IPS-15b (cell line): ENCODE data around the gene REEP6.
A peak's percentile ranks its signal among the peaks of the same experiment; 100 is the strongest.

Experiments used
- H3K27me3 ChIP-seq: one replicate; pipeline ENCODE4 v1.6.1; 2013; ENCODE audit warnings: low read length; ENCODE audit not compliant: control insufficient read depth, insufficient read depth
- H3K36me3 ChIP-seq: one replicate; pipeline ENCODE4 v1.6.1; 2013; ENCODE audit warnings: low read length; ENCODE audit not compliant: control insufficient read depth, insufficient read depth
- H3K4me1 ChIP-seq: one replicate; pipeline ENCODE4 v1.6.1; 2013; ENCODE audit warnings: mild to moderate bottlenecking, low read length; ENCODE audit not compliant: control insufficient read depth, insufficient read depth
- H3K4me3 ChIP-seq: one replicate; pipeline ENCODE4 v1.5.1; 2013; ENCODE audit warnings: low read depth, low read length
- H3K9ac ChIP-seq: one replicate; pipeline ENCODE4 v1.6.1; 2013; ENCODE audit warnings: low read depth, mild to moderate bottlenecking, low read length
- H3K9me3 ChIP-seq: one replicate; pipeline ENCODE4 v1.6.1; 2013; ENCODE audit warnings: mild to moderate bottlenecking, low read length; ENCODE audit not compliant: control insufficient read depth, insufficient read depth

Gene REEP6

DNA sequence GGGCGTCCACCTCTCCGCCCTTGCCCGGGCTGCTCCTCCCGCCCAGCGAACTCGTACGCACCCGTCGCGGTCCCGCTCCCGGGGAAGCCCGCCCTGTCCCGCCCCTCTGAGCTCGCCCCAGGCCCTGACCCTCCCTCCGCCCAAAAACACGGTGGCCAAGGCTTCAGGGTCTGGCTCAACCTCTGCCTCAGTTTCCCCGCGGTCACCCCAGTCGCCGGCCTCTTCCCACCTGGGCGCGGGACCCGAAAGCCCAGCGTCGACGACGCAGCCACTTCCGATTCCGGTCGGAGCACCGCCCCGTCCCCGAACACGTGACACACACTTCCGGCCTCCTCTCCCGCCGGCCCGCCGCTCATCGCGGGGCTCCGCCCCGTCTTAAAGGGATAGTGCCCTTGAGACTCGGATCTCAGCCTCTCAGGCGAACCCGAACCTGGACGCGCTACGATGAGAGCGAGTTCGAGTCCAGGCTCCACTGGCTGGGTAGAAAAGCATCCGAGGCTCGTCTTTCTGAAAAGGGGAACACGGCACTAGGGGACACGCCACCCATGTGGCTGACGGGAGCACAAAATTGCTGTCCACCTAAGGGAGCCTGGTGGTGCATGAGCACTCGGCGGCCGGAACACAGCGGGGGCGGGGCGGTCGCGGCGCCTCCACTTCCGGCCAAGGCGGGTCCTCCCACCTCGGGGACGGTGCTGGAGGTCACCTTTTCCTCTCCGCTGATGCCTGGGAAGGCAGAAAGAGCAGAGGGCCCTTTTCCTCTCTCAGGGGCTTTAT, 11.9 kb upstream of the REEP6 start, which contains the start of gene C19orf25:
Gene C19orf25 (minus strand): TSS at position 282 of the 774 bp plus-strand sequence. CDS start 312 bp downstream, outside the sequence.
- no peaks in the 10 kb centered on the region for H3K9me3 ChIP-seq
- H3K4me1 ChIP-seq = no peaks in the 10 kb centered on the region
- H3K27me3 ChIP-seq = no peaks in the 10 kb centered on the region
- peak within 1 kb of the TSS; percentile 87 for H3K9ac ChIP-seq
- H3K4me3 ChIP-seq = peak within 1 kb of the TSS; percentile 96
- peaks cover 8% of the 10 kb centered on the region for H3K36me3 ChIP-seq

DNA sequence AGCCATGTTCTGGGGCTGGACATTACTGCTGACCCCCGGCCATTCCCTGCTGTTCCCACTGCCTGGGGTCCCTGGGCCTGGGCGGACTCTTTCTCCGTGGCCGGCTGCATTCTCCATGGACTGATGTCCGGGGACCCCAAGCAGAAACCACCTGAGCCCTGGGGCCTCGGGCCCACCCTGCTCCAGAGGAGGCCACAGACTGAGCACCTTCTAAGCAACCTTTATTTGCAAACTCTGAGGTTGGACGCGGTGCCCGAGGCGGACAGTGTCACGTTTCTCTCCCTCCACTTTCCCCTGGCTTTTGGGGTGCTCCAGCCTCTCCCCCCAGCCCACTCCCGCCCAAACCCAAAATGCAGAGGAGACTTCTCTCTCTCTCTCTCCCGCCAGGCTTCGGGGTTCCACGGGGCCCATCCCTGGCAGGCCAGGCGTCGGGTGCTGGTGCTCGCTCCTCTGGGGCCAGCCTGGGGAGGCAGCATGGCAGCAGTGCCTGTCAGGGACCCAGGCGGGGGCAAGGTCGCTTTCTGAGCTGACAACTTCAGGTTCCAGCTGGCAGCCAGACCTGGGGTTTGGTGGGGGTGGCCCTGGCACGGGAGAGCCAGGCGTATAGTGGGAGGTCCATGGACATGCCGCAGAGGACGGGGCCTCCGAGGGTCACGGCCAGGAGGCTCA, 9.6 kb upstream of the REEP6 start:
- Histone ChIP-seq H3K9ac (no peak overlapping the region), H3K9me3 (no peaks in the 10 kb centered on the region), H3K4me3 (no peak overlapping the region), H3K36me3 (peaks cover 3% of the 10 kb centered on the region), H3K4me1 (no peaks in the 10 kb centered on the region), H3K27me3 (no peaks in the 10 kb centered on the region)

DNA sequence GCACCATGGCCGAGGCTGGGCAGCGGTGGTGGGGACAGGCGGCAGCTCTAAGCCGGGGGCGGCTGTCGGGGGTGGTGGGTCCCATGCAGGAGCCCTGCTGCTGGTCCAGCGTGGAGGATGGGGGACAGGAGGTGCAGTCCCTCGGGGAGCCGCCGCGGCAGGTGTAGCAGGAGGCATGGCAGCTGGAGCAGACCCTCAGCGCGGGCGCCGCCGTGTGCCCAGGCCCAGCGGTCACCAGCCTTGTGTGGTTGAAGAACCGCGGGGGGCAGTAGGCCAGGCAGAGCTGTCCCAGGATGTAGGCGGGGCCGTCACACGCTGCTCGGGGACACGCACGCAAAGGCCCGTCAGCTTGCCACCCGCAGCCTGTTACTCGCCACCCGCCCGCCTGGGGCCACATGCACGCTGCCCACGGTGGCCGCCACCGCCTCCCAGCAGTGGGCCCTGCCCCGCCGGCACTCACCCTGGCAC, 9.1 kb upstream of the REEP6 start:
- no peaks in the 10 kb centered on the region for H3K4me1 ChIP-seq
- no peaks in the 10 kb centered on the region for H3K9me3 ChIP-seq
- no peaks in the 10 kb centered on the region for H3K27me3 ChIP-seq
- no peak overlapping the region for H3K9ac ChIP-seq
- H3K4me3 ChIP-seq = no peak overlapping the region
- peaks cover 3% of the 10 kb centered on the region for H3K36me3 ChIP-seq

DNA sequence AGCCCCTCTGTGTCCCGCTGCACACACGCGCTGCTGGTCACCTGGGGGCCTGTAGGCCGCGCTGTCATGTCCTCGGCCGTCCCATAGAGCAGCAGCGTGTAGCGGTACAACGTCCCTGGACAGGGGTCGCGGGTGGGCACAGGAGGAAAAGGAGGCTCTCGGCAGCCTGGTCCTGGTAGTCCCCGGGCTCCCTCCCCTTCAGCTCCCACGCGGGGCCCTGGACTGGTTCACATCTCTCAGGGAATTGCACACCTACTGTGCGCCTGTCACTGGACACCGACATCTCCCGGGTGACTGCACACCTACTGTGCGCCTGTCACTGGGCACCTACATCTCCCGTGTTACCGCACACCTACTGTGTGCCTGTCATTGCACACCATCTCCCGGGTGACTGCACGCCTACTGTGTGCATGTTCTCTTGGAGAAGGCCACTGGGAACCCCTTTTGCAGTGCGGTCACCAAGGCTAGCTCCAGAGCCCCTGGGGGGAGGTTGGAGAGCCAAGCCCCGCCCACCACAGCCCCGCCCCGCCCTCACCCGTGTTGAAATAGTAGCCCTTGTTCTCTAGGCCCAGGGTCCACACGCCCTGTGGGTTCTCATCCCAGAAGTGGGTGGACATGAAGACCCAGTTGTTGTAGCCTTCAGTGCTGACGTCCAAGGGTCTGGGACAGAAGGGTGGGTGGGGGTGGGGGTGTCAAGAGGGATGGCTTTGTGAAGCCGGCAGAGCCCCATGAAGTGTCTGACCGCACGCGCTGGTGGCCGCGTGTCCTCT, 8.4 kb upstream of the REEP6 start:
- Histone ChIP-seq H3K4me3 (no peak overlapping the region), H3K4me1 (no peaks in the 10 kb centered on the region), H3K9me3 (no peaks in the 10 kb centered on the region), H3K27me3 (no peaks in the 10 kb centered on the region), H3K9ac (no peak overlapping the region), H3K36me3 (peaks cover 3% of the 10 kb centered on the region)

DNA sequence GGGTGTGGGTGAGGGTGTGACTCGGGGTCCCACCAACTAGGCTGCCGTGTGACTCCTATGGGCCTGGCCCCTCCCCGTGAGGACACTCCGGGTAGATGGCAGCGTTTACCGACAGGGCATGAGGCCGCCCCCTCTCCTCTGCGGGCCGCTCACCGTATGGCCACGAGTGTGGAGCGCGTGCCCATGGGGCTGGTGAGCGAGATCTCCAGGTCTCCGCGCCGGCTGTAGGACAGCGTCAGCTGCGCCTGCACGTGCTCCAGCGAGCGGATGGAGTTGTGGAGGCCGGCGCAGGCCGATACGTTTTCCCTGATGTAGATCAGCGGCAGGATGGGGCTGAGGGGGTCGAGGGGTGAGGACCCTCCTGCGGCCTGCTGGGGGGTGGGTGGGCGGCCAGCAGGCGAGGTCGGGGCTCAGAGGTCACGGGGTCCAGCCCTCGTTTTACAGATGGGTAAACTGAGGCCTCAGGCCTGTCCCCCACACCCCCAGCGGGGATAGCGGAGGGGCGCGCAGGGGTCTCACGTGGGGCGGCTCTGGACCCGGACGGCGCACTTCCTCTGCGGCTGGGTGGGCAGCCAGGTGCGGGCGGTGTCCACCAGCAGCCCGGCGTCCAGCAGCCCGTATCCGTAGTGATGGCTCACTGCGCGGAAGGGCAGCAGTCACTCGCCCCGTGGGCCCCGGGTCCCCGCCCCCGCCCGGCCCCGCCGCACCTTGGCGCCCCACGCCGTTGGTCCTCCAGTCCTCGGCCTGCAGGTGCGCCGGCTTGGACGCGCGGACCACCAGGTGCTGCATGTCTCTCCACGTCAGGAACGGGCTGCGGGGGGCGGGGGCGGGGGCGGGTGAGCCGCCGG, 7.6 kb upstream of the REEP6 start:
- Histone ChIP-seq H3K4me1 (no peaks in the 10 kb centered on the region), H3K4me3 (no peak overlapping the region), H3K27me3 (no peaks in the 10 kb centered on the region), H3K36me3 (peaks cover 3% of the 10 kb centered on the region), H3K9me3 (no peaks in the 10 kb centered on the region), H3K9ac (no peak overlapping the region)

DNA sequence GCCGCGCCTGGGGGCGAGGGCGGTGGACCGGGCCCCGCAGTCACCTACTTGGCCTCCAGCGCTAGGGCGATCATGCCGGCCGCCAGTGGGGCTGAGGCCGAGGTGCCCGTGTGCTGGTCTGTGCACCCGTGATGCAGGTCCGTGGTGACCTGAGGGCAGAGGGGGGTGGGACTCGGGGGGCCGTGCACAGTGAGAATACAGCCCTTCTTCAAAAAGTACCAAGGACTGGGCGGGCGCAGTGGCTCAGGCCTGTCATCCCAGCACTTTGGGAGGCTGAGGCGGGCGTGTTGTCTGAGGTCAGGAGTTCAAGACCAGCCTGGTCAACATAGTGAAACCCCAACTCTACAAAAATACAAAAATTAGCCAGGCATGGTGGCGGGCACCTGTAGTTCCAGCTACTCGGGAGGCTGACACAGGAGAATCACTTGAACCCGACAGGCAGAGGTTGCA, 7.0 kb upstream of the REEP6 start:
- Histone ChIP-seq H3K4me1 (no peaks in the 10 kb centered on the region), H3K9me3 (no peaks in the 10 kb centered on the region), H3K9ac (no peak overlapping the region), H3K36me3 (peaks cover 3% of the 10 kb centered on the region), H3K4me3 (no peak overlapping the region), H3K27me3 (no peaks in the 10 kb centered on the region)

DNA sequence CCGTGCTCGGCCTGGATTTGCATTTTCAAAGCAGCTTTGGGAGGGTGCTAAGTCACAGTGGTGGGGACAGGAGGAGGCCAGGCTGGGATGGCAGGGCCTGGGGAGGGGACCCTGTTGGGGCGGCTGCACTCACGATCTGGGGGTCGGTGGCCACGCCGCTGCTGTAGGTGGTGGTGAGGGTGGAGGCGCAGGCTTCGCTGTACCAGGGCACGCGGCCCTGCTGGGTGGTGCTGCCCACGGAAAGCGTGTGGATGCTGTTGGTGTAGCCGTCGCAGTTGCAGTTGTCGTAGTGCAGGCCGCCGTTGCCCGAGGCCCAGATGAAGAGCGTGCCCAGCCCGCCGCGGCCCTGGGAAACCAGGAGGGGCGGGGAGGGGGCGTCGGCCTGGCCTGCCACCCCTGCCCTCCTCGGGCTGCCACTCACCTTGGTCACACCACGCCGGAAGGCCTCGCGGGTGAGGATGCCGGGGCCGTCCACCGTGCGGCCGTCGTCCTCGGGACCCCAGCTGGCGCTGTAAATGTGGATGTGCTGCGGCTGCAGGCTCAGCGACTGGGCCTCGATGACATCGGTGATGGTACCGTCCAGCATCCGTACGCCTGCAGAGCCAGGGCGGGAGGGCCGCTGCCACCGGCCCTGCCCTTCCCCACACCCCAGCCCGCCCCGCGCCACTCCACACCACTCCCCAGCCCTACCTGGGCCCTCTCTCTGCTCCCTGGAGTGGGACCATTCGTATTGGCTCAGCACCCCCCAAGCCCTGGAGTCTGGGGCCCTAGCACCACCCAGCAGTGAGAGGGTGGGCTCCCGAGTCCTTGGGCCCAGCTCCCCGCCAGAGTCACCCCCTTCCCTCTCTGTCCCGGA, 4.0 kb upstream of the REEP6 start:
- Histone ChIP-seq H3K4me3 (no peak overlapping the region), H3K36me3 (peaks cover 3% of the 10 kb centered on the region), H3K9ac (no peak overlapping the region), H3K9me3 (no peaks in the 10 kb centered on the region), H3K4me1 (no peaks in the 10 kb centered on the region), H3K27me3 (peaks cover 4% of the 10 kb centered on the region)

DNA sequence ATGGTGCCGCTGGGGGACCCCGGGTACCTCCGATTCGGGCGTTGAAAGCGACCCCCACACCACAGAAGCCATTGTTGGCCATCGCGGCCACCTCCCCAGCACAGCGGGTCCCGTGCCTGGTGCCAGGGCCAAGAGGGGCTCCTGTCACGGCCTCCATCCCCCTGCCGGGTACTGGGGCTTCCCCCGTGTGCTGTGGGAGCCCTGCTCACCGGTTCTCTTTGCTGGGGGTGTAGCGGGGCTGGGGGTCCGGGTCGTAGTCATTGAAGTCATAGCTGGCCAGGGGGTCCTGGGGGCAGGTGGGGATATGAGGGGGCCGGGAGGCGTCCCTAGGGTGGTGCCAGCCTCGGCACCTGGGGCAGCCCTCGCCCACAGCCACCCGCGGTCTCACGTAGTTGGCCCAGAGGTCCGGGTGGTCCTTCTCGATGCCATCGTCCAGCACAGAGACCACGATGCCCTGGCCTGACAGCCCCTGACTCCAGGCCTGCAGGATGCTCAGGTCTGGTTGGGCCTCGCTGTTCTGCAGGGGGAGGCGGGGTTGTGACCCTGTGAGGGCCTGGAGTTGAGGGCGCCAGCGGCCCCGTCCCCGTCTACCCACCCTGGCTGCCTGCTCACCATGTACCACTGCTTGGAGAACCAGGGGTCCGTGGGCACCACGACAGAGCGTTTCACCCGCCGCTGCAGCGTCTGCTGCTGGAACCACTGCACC, 3.3 kb upstream of the REEP6 start:
- no peaks in the 10 kb centered on the region for H3K9me3 ChIP-seq
- no peaks in the 10 kb centered on the region for H3K4me1 ChIP-seq
- no peak overlapping the region for H3K9ac ChIP-seq
- H3K36me3 ChIP-seq = no peaks in the 10 kb centered on the region
- H3K27me3 ChIP-seq = peaks cover 12% of the 10 kb centered on the region
- no peak overlapping the region for H3K4me3 ChIP-seq

DNA sequence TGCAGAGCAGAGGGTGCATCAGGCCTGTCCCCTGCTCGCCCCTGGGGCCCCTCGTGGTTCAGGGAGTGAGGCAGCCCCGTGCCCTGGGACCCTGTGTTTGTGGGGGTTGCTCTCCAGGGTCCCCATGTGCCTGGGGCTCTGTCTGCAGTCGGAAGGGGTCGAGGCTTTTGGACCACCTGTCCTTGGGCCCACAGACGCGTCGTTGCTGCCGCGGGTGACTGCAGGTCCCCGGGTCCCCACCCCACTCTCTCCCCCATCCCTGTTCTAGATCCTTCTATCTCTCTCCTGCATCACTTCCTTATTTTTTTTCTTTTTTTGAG, 2.7 kb upstream of the REEP6 start:
- no peaks in the 10 kb centered on the region for H3K9me3 ChIP-seq
- no peak overlapping the region for H3K4me3 ChIP-seq
- peaks cover 12% of the 10 kb centered on the region for H3K27me3 ChIP-seq
- no peaks in the 10 kb centered on the region for H3K36me3 ChIP-seq
- no peaks in the 10 kb centered on the region for H3K4me1 ChIP-seq
- H3K9ac ChIP-seq = no peak overlapping the region
